Pulmonary artery endothelial cell (primary cell): ENCODE data around the gene TOR2A. TPM values are rescaled to one million over a fixed set of nuclear protein-coding genes. Genes with fewer than 3 reads are reported as not detected.
"Not testable (repeated sequence)": the region's sequence is repeated elsewhere in the genome, so short reads cannot be mapped to it uniquely, and the experiment has no call there.

Source experiments
- DNase-seq: peaks from one replicate; pipeline ENCODE4 v3.0.0-alpha.2; 2011; ENCODE audit warnings: low read depth, low spot score
- total RNA-seq: library from RNA; depleted of rRNA; stranded (reverse); fragments of >200 nt; gene quantifications from 2 replicates; pipeline ENCODE4 v1.2.3, GENCODE V29; 2014

TOR2A gene
- 5.8 and 7.8 TPM in 2 replicates for total RNA-seq

- peak; percentile 92 for DNase-seq
Observed at GRCh38 chr9:127734747-127735529, at the start of gene TOR2A. Gene TOR2A, minus strand, starts transcription at chr9:127735294. Its CDS starts 24 bp downstream, at chr9:127735270.

GRCh38 chr9:127783111-127784008, 48.3 kb upstream of the TOR2A start:
- no peak for DNase-seq

- no peak for DNase-seq
Observed at GRCh38 chr9:127781806-127782205, 46.7 kb upstream of the TOR2A start.

- DNase-seq, result not testable (repeated sequence)
Observed at GRCh38 chr9:127780909-127781308, 45.8 kb upstream of the TOR2A start.

- no peak for DNase-seq
Observed at GRCh38 chr9:127780126-127780885, 45.2 kb upstream of the TOR2A start.

GRCh38 chr9:127779136-127779981, 44.3 kb upstream of the TOR2A start:
- no peak for DNase-seq

- no peak for DNase-seq
Observed at GRCh38 chr9:127778280-127779135, 43.4 kb upstream of the TOR2A start, which contains the start of gene SH2D3C. Gene SH2D3C, minus strand, starts transcription at chr9:127778666. Its CDS starts 39 bp downstream, at chr9:127778627.

- no peak for DNase-seq
Observed at GRCh38 chr9:127777368-127777980, 42.4 kb upstream of the TOR2A start.

GRCh38 chr9:127776924-127777289, 41.8 kb upstream of the TOR2A start:
- DNase-seq, result no peak

- DNase-seq, result no peak
Observed at GRCh38 chr9:127776195-127776923, 41.3 kb upstream of the TOR2A start.

GRCh38 chr9:127773981-127774380, 38.9 kb upstream of the TOR2A start:
- no peak for DNase-seq

GRCh38 chr9:127773272-127773671, 38.2 kb upstream of the TOR2A start:
- DNase-seq, result no peak

GRCh38 chr9:127772603-127773002, 37.5 kb upstream of the TOR2A start:
- DNase-seq, result no peak

GRCh38 chr9:127771570-127772189, 36.6 kb upstream of the TOR2A start:
- no peak for DNase-seq

- peak; percentile 97 for DNase-seq
Observed at GRCh38 chr9:127770905-127771569, 35.9 kb upstream of the TOR2A start.

GRCh38 chr9:127770583-127770904, 35.5 kb upstream of the TOR2A start:
- DNase-seq, result no peak

- DNase-seq, result peak; percentile 67
Observed at GRCh38 chr9:127769929-127770582, 35.0 kb upstream of the TOR2A start.
